Measurements from ENCODE around the gene USE1.

Gene USE1

GRCh38 chr19:17259118-17259780 lies 44.1 kb downstream of the USE1 start:
- no peak for DNase-seq

DNA sequence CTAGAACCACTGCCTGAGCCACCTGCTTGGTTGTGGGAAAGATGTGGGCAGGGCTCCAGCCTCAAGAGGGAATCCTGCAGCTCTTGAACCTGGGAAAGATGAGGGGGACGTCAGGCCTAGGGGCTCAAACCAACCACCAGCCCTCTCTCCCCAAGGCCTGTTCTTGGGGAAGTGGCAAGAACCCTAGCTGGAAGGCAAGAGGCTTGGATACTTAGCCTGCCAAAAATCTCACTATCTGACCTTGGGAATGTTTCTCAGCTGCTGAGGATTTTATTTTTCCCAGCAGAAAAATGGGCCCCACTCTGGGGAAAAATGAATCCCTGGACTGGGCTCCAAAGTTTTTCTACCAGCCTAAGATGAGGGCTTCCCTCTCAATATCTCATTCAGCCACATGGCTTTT lies 44.8 kb downstream of the USE1 start:
- DNase-seq = no peak

GRCh38 chr19:17260842-17261325 lies 45.7 kb downstream of the USE1 start:
- peak; percentile 84 for DNase-seq

- DNase-seq = no peak
Measured at GRCh38 chr19:17262557-17262956, 47.4 kb downstream of the USE1 start.

DNA sequence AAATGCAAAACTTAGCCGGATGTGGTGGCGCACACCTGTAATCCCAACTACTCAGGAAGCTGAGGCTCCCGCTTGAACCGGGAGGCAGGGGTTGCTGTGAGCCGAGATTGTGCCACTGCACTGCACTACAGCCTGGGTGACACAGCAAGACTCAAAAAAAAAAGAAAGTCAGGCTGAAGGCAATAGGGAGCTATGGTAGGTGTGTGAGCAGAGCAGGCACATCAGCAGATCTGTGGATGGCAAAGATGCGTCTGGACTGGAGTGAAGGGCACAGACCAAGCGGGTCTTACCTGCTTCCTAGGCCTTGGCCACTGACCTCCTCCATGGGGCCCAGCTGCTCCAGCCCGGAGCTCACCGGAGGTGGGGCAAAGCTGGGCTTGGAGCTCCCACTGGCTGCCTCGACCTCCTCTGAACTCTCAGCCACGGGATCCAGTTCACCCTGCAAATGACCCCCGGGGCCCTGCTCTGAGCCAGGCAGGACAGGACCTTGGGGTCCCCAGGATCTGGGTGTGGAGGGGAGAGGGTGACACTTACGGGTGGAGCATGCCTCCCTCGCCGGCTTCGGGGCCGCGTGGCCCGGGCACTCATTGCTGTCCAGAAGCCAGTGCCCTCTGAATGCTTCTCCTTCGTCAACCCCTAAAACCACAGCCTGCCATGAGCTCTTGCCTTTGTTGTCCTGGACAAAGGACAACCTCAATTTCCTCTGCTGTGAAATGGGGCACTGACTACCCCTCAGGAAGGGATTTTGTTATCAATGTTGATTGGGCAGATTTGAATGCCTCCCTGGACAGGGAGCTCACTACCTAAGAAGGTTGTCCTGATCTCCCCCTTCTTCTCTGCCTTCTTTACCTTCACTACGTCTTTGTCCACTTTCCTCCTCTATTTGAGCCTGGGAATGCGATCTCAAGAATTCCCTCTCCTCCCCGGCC lies 48.8 kb downstream of the USE1 start:
- DNase-seq = no peak

- no peak for DNase-seq
Measured at GRCh38 chr19:17264641-17264979, 49.5 kb downstream of the USE1 start, which contains the start of gene USHBP1. USHBP1 (minus strand) TSS chr19:17264745; CDS start chr19:17264299, 446 bp downstream.

- no peak for DNase-seq
Measured at GRCh38 chr19:17266026-17266425, 50.9 kb downstream of the USE1 start.

DNA sequence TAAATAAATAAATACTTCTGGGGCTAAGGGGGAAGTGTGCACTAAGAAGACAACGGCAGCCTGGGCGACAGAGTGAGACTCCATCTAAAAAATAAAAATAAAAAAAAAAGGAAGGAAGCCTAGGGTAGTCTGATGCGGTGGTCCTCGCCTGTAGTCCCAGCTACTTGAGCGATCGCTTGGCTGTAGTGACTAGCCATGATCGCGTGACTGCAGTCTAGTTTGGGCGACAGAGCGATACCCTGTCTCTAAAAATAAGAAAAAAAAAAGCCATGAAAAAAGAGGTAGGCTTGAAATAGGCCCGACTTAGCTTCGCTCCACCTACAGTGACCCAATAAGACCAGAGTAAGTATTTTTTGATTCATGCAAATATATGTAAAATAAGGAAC lies 51.4 kb downstream of the USE1 start:
- DNase-seq = no peak

DNA sequence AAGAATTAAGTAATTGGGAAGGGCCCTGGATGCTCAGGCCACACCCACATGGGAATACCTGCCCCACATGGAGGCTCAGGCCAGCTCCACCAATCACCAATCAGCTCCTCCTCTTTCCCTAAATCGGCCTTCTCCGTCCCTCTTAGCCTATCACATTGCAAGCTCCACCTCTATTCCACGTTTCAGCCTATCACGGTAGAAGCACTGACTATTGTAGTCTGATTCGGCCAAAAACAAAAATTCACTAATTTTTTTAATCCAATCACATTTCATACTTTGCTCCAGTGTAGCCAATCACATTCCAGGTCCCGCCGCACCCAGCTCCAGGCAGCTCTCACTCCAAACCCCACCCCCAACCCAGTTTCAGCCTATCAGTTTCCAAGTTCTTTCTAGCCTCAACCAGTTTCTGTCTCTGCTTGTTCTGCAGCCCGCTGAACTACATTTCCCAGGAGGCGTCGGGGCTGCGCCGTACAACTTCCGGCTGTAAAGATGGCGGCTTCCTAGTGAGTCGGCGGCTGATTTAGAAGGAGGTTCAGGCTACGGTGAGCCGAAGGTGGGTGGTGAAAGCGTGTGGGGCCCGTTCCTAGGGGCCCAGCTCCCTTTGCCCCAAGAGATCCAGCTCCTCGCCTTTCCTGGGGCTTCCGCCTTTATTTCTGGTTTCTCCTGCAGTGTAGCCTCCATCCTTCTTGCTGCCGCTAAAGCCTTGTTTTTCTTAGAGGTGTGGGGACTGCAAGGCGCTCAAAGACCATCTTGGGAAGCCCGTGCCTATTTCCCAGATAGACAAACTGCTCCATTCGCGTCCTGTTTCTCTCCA lies 52.0 kb downstream of the USE1 start, which contains the start of gene BABAM1:
BABAM1 (plus strand) TSS at position 469 of the 814 bp plus-strand sequence. CDS start 1,364 bp downstream, outside the sequence.
- DNase-seq = peak; percentile 99

- no peak for DNase-seq
Measured at GRCh38 chr19:17268754-17269153, 53.6 kb downstream of the USE1 start.

All from central memory CD4-positive, alpha-beta T cell (primary cell).